OCI-LY1 (cell line): ENCODE data around the gene TSPYL6.
"Not testable (repeated sequence)": the region's sequence is repeated elsewhere in the genome, so short reads cannot be mapped to it uniquely, and the experiment has no call there.

Source experiments
- H2AFZ ChIP-seq: fragments of 200-600 bp; sonication (generic), shearing (Covaris generic); 2 replicates; pipeline ENCODE4 v1.6.0; 2014; ENCODE audit warnings: antibody characterized with exemption, mild to moderate bottlenecking, low read length
- H3F3A ChIP-seq: fragments of 200-600 bp; sonication (generic), shearing (Covaris generic); 2 replicates; pipeline ENCODE4 v1.6.0; 2014; ENCODE audit warnings: mild to moderate bottlenecking, antibody characterized with exemption, low read length, moderate library complexity; ENCODE audit not compliant: insufficient read depth
- H3K27ac ChIP-seq: fragments of 200-600 bp; sonication (generic); 2 replicates; pipeline ENCODE4 v1.5.1; 2014; ENCODE audit warnings: low read length, mixed run types, mild to moderate bottlenecking, low read depth; ENCODE audit not compliant: poor library complexity, severe bottlenecking
- H3K27me3 ChIP-seq: fragments of 200-600 bp; sonication (generic); 2 replicates; pipeline ENCODE4 v1.6.0; 2014; ENCODE audit warnings: antibody characterized with exemption, mild to moderate bottlenecking, low read length, moderate library complexity; ENCODE audit not compliant: insufficient read depth
- H3K36me3 ChIP-seq: fragments of 200-600 bp; sonication (generic); 2 replicates; pipeline ENCODE4 v1.6.1; 2014; ENCODE audit warnings: mild to moderate bottlenecking, antibody characterized with exemption, low read length, moderate library complexity, mixed read lengths; ENCODE audit not compliant: insufficient read depth
- H3K4me1 ChIP-seq: fragments of 200-600 bp; sonication (generic); 2 replicates; pipeline ENCODE4 v1.5.1; 2014; ENCODE audit warnings: mild to moderate bottlenecking, low read length, moderate library complexity; ENCODE audit not compliant: insufficient read depth, severe bottlenecking
- H3K4me2 ChIP-seq: fragments of 200-600 bp; sonication (generic), shearing (Covaris generic); 2 replicates; pipeline ENCODE4 v1.6.1; 2014; ENCODE audit warnings: low read length
- H3K4me3 ChIP-seq: fragments of 200-600 bp; sonication (generic); 2 replicates; pipeline ENCODE4 v1.5.1; 2014; ENCODE audit warnings: low read length, low read depth, mild to moderate bottlenecking, mixed read lengths; ENCODE audit not compliant: poor library complexity, severe bottlenecking
- H3K79me2 ChIP-seq: fragments of 200-600 bp; shearing (Covaris generic); 2 replicates; pipeline ENCODE4 v1.6.1; 2016; ENCODE audit warnings: mixed run types, low read length, mixed read lengths; ENCODE audit not compliant: insufficient read depth
- H3K9ac ChIP-seq: fragments of 200-600 bp; sonication (generic), shearing (Covaris generic); 2 replicates; pipeline ENCODE4 v1.6.1; 2014; ENCODE audit warnings: mild to moderate bottlenecking, low read length, mixed read lengths
- H3K9me2 ChIP-seq: fragments of 200-600 bp; sonication (generic), shearing (Covaris generic); 2 replicates; pipeline ENCODE4 v1.6.1; 2014; ENCODE audit warnings: low read depth, mild to moderate bottlenecking, low read length, mixed read lengths
- H3K9me3 ChIP-seq: fragments of 200-600 bp; shearing (Covaris generic); 2 replicates; pipeline ENCODE4 v1.6.1; 2014; ENCODE audit warnings: low read length, mixed read lengths
- H4K20me1 ChIP-seq: fragments of 200-600 bp; sonication (generic), shearing (Covaris generic); 2 replicates; pipeline ENCODE4 v1.6.0; 2016; ENCODE audit warnings: mild to moderate bottlenecking, low read length; ENCODE audit not compliant: insufficient read depth
- CTCF ChIP-seq: fragments of 200-600 bp; sonication (generic), shearing (Covaris generic); IDR thresholded peaks from 2 replicates; pipeline ENCODE4 v1.5.1; 2017; ENCODE audit warnings: mild to moderate bottlenecking, antibody characterized with exemption, low read length, moderate library complexity, mixed read lengths
- EZH2 ChIP-seq: fragments of 200-600 bp; sonication (generic), shearing (Covaris generic); IDR thresholded peaks from 2 replicates; pipeline ENCODE4 v1.8.0; 2017; ENCODE audit warnings: borderline replicate concordance, mixed run types, mild to moderate bottlenecking, antibody characterized with exemption, low read length, moderate library complexity, mixed read lengths

Gene TSPYL6

DNA sequence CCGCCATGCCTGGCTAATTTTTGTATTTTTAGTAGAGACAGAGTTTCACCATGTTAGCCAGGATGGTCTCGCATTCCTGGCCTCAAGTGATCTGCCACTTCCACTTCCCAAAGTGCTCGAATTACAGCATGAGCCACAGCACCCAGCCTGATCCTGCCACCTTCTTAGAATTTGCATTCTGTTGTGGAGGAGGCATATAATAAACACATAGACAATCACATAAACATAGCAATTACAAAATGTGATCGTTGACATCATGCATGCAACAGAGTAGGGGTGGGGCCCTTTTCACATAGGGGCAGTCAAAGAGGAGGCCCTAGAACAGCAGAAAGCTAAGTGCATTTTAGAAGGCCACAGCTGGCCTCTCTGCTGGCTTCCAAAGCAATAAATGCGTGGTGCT lies 39.9 kb upstream of the TSPYL6 start:
- no peak overlapping the region for H3K4me2 ChIP-seq
- no peaks in the 10 kb centered on the region for H3F3A ChIP-seq
- no peak overlapping the region for H3K27ac ChIP-seq
- TF ChIP-seq EZH2 = no peak
- TF ChIP-seq CTCF = no peak
- H3K9me3 ChIP-seq = no peaks in the 10 kb centered on the region
- no peaks in the 10 kb centered on the region for H3K27me3 ChIP-seq
- no peaks in the 10 kb centered on the region for H3K36me3 ChIP-seq
- H3K9me2 ChIP-seq = no peaks in the 10 kb centered on the region
- H3K79me2 ChIP-seq = no peaks in the 10 kb centered on the region
- H2AFZ ChIP-seq = no peak overlapping the region
- H3K9ac ChIP-seq = no peak overlapping the region
- peaks cover 3% of the 10 kb centered on the region for H3K4me1 ChIP-seq
- H3K4me3 ChIP-seq = no peak overlapping the region
- no peaks in the 10 kb centered on the region for H4K20me1 ChIP-seq

DNA sequence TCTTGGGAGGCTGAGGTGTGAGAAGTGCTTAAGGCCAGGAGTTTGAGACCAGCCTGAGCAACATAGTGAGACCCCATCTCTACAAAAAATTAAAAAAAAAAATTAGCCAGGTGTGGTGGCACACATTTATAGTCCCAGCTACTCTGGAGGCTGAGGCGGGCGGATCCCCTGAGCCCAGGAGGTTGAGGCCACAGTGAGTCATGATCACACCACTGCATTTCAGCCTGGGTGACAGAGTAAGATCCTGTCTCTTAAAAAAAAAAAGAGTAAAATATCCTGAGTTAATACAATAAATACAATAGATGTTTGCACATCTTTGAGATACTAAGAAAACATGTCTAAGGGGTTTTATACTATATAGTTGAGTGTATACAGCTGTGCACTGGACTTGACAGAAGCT lies 38.6 kb upstream of the TSPYL6 start:
- H3K9ac ChIP-seq, H3K27me3 ChIP-seq, H3K27ac ChIP-seq, H3K4me2 ChIP-seq, H3K79me2 ChIP-seq, H3K4me3 ChIP-seq, H3K9me3 ChIP-seq, H4K20me1 ChIP-seq, H2AFZ ChIP-seq, H3K9me2 ChIP-seq, H3K36me3 ChIP-seq, H3F3A ChIP-seq: not testable (repeated sequence)
- H3K4me1 ChIP-seq = peaks cover 11% of the 10 kb centered on the region

GRCh38 chr2:54290356-54291025 lies 34.5 kb upstream of the TSPYL6 start:
- no peaks in the 10 kb centered on the region for H3K27me3 ChIP-seq
- no peaks in the 10 kb centered on the region for H3K9me2 ChIP-seq
- no peaks in the 10 kb centered on the region for H3K79me2 ChIP-seq
- H3F3A ChIP-seq = no peaks in the 10 kb centered on the region
- no peak overlapping the region for H3K4me3 ChIP-seq
- H3K4me1 ChIP-seq = peaks cover 11% of the 10 kb centered on the region
- no peaks in the 10 kb centered on the region for H3K36me3 ChIP-seq
- no peak overlapping the region for H2AFZ ChIP-seq
- H3K4me2 ChIP-seq = no peak overlapping the region
- no peaks in the 10 kb centered on the region for H3K9me3 ChIP-seq
- H3K9ac ChIP-seq = no peak overlapping the region
- no peak overlapping the region for H3K27ac ChIP-seq
- H4K20me1 ChIP-seq = no peaks in the 10 kb centered on the region
- TF ChIP-seq CTCF = no peak
- TF ChIP-seq EZH2 = no peak

- H3K4me2 ChIP-seq = no peak overlapping the region
- H3F3A ChIP-seq = no peaks in the 10 kb centered on the region
- no peaks in the 10 kb centered on the region for H4K20me1 ChIP-seq
- no peak overlapping the region for H2AFZ ChIP-seq
- TF ChIP-seq EZH2 = no peak
- no peak for TF ChIP-seq CTCF
- H3K9me2 ChIP-seq = no peaks in the 10 kb centered on the region
- no peaks in the 10 kb centered on the region for H3K27me3 ChIP-seq
- H3K4me3 ChIP-seq = no peak overlapping the region
- H3K36me3 ChIP-seq = no peaks in the 10 kb centered on the region
- peaks cover 11% of the 10 kb centered on the region for H3K4me1 ChIP-seq
- no peaks in the 10 kb centered on the region for H3K79me2 ChIP-seq
- H3K9me3 ChIP-seq = no peaks in the 10 kb centered on the region
- H3K9ac ChIP-seq = no peak overlapping the region
- H3K27ac ChIP-seq = no peak overlapping the region
Observed at GRCh38 chr2:54289917-54290316, 33.9 kb upstream of the TSPYL6 start.
